ENCODE results near the gene MYO15A. TPM values are rescaled to one million over a fixed set of nuclear protein-coding genes. Genes with fewer than 3 reads are reported as not detected.

The MYO15A gene
- total RNA-seq, 1 experiment from 2014 or later: 2.8 TPM

DNA sequence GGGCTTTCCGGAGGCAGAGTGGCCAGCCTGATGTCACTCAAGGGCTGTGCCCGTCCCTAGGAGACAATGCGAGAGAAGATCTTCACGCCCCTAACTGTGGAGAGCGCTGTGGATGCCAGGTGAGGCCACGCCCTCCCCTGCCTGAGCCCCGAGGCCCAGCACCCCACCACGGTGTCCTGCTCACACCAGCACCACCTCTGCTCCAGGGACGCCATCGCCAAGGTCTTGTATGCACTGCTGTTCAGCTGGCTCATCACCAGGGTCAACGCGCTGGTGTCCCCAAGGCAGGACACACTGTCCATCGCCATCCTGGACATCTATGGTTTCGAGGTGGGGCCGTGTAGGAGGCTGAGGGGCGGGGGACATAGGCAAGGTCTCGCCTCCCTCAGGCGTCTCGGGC, 27.8 kb downstream of the MYO15A start:
- no peaks in the 10 kb centered on the region for H3K4me1 ChIP-seq (ENCODE audit: control insufficient read depth in 1 of 2, insufficient read depth in 2 of 2, low read length in 2 of 2)
- H3K4me3 ChIP-seq (replicated peaks in 1 of 2; ENCODE audit: low read depth in 1 of 2, low read length in 2 of 2): no peak overlapping the region
- POLR2A ChIA-PET: no interaction called here
- DNase-seq (ENCODE audit: low read depth, low spot score): no peak
- H3K79me2 ChIP-seq (ENCODE audit: insufficient read depth, low read length): no peaks in the 10 kb centered on the region
- no peaks in the 10 kb centered on the region for H3K9me2 ChIP-seq (ENCODE audit: insufficient read depth)
- TF ChIP-seq POLR2A (IDR thresholded peaks at IDR 0.05; ENCODE audit: borderline replicate concordance, extremely low read depth, insufficient read depth, insufficient read length) (no peak), JUND (IDR thresholded peaks at IDR 0.05) (no peak), ZBTB33 (IDR thresholded peaks at IDR 0.05; ENCODE audit: extremely low read depth, insufficient replicate concordance, low read length) (no peak), CEBPB (IDR thresholded peaks at IDR 0.05; ENCODE audit: low read depth) (no peak), SRF (IDR thresholded peaks at IDR 0.05; ENCODE audit: low read depth) (no peak), SIN3A (IDR thresholded peaks at IDR 0.05; ENCODE audit: low read depth) (no peak), TCF7L2 (IDR thresholded peaks at IDR 0.05; ENCODE audit: borderline replicate concordance, extremely low read depth, insufficient read depth, insufficient read length) (no peak), ELF1 (IDR thresholded peaks at IDR 0.05; ENCODE audit: borderline replicate concordance, low read depth) (no peak), ZNF274 (IDR thresholded peaks at IDR 0.05; ENCODE audit: low read depth, low read length) (no peak), MAX (IDR thresholded peaks at IDR 0.05) (no peak), ZFX (IDR thresholded peaks at IDR 0.05) (no peak)
- TF ChIP-seq, protein P1, sequence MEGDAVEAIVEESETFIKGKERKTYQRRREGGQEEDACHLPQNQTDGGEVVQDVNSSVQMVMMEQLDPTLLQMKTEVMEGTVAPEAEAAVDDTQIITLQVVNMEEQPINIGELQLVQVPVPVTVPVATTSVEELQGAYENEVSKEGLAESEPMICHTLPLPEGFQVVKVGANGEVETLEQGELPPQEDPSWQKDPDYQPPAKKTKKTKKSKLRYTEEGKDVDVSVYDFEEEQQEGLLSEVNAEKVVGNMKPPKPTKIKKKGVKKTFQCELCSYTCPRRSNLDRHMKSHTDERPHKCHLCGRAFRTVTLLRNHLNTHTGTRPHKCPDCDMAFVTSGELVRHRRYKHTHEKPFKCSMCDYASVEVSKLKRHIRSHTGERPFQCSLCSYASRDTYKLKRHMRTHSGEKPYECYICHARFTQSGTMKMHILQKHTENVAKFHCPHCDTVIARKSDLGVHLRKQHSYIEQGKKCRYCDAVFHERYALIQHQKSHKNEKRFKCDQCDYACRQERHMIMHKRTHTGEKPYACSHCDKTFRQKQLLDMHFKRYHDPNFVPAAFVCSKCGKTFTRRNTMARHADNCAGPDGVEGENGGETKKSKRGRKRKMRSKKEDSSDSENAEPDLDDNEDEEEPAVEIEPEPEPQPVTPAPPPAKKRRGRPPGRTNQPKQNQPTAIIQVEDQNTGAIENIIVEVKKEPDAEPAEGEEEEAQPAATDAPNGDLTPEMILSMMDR (IDR thresholded peaks at IDR 0.05 in 2 of 3, conservative IDR thresholded peaks at IDR 0.05 in 1 of 3; ENCODE audit: borderline replicate concordance in 1 of 3, insufficient read depth in 1 of 3, low read depth in 2 of 3, low read length in 2 of 3): no peak
- no peak overlapping the region for H3K9ac ChIP-seq (ENCODE audit: low read length)
- RAD21 ChIA-PET (ENCODE audit: low non-redundant PET in 1 of 2, low total read pairs in 2 of 2, uncharacterized antibody in 2 of 2, unreplicated experiment in 2 of 2): no interaction called here
- no peaks in the 10 kb centered on the region for H3K9me3 ChIP-seq (ENCODE audit: control insufficient read depth in 1 of 2, insufficient read depth in 1 of 2, low read depth in 1 of 2, low read length in 2 of 2)
- H3K27ac ChIP-seq (ENCODE audit: low read depth, low read length): no peak overlapping the region
- CTCF ChIA-PET: no interaction called here
- H3K36me3 ChIP-seq (ENCODE audit: control insufficient read depth in 1 of 2, insufficient read depth in 2 of 2, low read length in 2 of 2): no peaks in the 10 kb centered on the region
- H4K20me1 ChIP-seq (ENCODE audit: insufficient read depth): no peaks in the 10 kb centered on the region
- ATAC-seq: no peak
- no peak overlapping the region for H2AFZ ChIP-seq (ENCODE audit: low read depth, low read length, poor library complexity, severe bottlenecking)
- intact Hi-C loops (cut with micrococcal nuclease): no loop called here
- H3K27me3 ChIP-seq (ENCODE audit: insufficient read depth, low read length): no peaks in the 10 kb centered on the region
- BruUV-seq (replicated peaks): no TSS peak
- no peak overlapping the region for H3K4me2 ChIP-seq (ENCODE audit: low read length)

Data from HCT116 (cell line).